K562 (cell line): Measurements from ENCODE around the gene GRHPR. TPM values are rescaled to one million over a fixed set of nuclear protein-coding genes. Genes with fewer than 3 reads are reported as not detected.

ENCODE experiments used
- CBX1 ChIP-seq: sonication (generic); IDR thresholded peaks from 2 replicates; pipeline ENCODE4 v1.6.1; 2016; ENCODE audit warnings: antibody characterized with exemption, low read depth, mild to moderate bottlenecking
- CSDE1 ChIP-seq, 2 experiments: fragments of 450-650 bp; IDR thresholded peaks; 2 replicates each; pipeline ENCODE4 v1.6.1; 2016; ENCODE audit warnings: mild to moderate bottlenecking in 1 of 2
- EGR1 ChIP-seq: fragments of 450-650 bp; conservative IDR thresholded peaks from 2 replicates; pipeline ENCODE4 v1.6.1; 2017; ENCODE audit warnings: mild to moderate bottlenecking
- ERF ChIP-seq: fragments of 450-650 bp; formaldehyde crosslinking; IDR thresholded peaks from 2 replicates; pipeline ENCODE4 v1.4.0; 2020; ENCODE audit warnings: mild to moderate bottlenecking, mixed read lengths
- FIP1L1 ChIP-seq: fragments of 200-400 bp; formaldehyde crosslinking; IDR thresholded peaks from 2 replicates; pipeline ENCODE4 v1.6.1; 2018; ENCODE audit warnings: mild to moderate bottlenecking, low read depth, low read length; ENCODE audit not compliant: poor library complexity, severe bottlenecking
- MAFG ChIP-seq: fragments of 450-650 bp; conservative IDR thresholded peaks from 2 replicates; pipeline ENCODE4 v1.6.1; 2016; ENCODE audit warnings: missing genetic modification characterization, missing compliant biosample characterization
- MAFK ChIP-seq: IDR thresholded peaks from 2 replicates; pipeline ENCODE4 v1.6.1; 2011; ENCODE audit warnings: low read length, improper control_type of control experiment
- NR2C1 ChIP-seq, 2 experiments: fragments of 450-650 bp; IDR thresholded peaks; 2 replicates each; pipeline ENCODE4 v1.6.1; 2017; ENCODE audit warnings: mild to moderate bottlenecking in 2 of 2, antibody characterized with exemption in 1 of 2, inconsistent platforms in 1 of 2, missing compliant biosample characterization in 1 of 2, missing genetic modification characterization in 1 of 2
- SIN3A ChIP-seq, 2 experiments: fragments of 150-350 bp in 1 of 2; IDR thresholded peaks; 2 replicates each; pipeline ENCODE4 v1.6.1; 2011 to 2016; ENCODE audit warnings: borderline replicate concordance in 2 of 2, low read depth in 2 of 2, low read length in 2 of 2, mild to moderate bottlenecking in 2 of 2, moderate library complexity in 2 of 2; ENCODE audit not compliant: control insufficient read depth in 1 of 2
- SMARCA4 ChIP-seq: fragments of 450-650 bp; IDR thresholded peaks from 2 replicates; pipeline ENCODE4 v1.6.1; 2016
- VEZF1 ChIP-seq: fragments of 200-800 bp; sonication (Bioruptor generic); IDR thresholded peaks from 2 replicates; pipeline ENCODE4 v1.6.1; 2017; ENCODE audit warnings: missing genetic modification characterization, missing compliant biosample characterization
- ZBTB12 ChIP-seq: fragments of 250-450 bp; sonication (Bioruptor Pico); IDR thresholded peaks from 2 replicates; pipeline ENCODE4 v1.4.0; 2020
- ZBTB49 ChIP-seq: sonication (generic); formaldehyde crosslinking; IDR thresholded peaks from 2 replicates; pipeline ENCODE4 v1.8.0; 2022; ENCODE audit warnings: missing genetic modification reagents, mild to moderate bottlenecking, borderline replicate concordance
- ZBTB7A ChIP-seq: IDR thresholded peaks from 2 replicates; pipeline ENCODE4 v1.6.1; 2011; ENCODE audit warnings: low read depth, mild to moderate bottlenecking, low read length, moderate library complexity, borderline replicate concordance; ENCODE audit not compliant: control insufficient read depth
- ZNF23 ChIP-seq: fragments of 250-450 bp; sonication (Bioruptor Pico); IDR thresholded peaks from 2 replicates; pipeline ENCODE4 v1.4.0; 2020; ENCODE audit warnings: mild to moderate bottlenecking
- ZNF282 ChIP-seq: sonication (generic); formaldehyde crosslinking; IDR thresholded peaks from 2 replicates; pipeline ENCODE4 v1.8.1; 2023; ENCODE audit warnings: missing genetic modification reagents
- ZNF592 ChIP-seq: fragments of 450-650 bp; IDR thresholded peaks from 2 replicates; pipeline ENCODE4 v1.6.1; 2017; ENCODE audit warnings: antibody characterized with exemption, mild to moderate bottlenecking
- polyA plus RNA-seq, 8 experiments: library from polyadenylated mRNA; depleted of rRNA in 4 of 8; stranded (reverse) in 5 of 8; unstranded in 3 of 8; fragments of >200 nt; fragmentation: Nextera tagmentation in 2 of 8; fragmentation: Illumina TruSeq in 1 of 8; extraction: Ambion mirVana in 2 of 8; extraction: Trizol in 1 of 8; gene quantifications; 2 replicates each; pipeline versions ENCODE4 v1.2.1 to v1.2.3, GENCODE V29; 2011 to 2014; ENCODE audit warnings: inconsistent platforms in 1 of 8, missing spikeins in 1 of 8
- total RNA-seq, 7 experiments: library from RNA; depleted of rRNA in 6 of 7; stranded (reverse); fragments of >200 nt in 6 of 7; fragmentation: Illumina TruSeq in 2 of 7; extraction: Trizol in 2 of 7; gene quantifications; 2 replicates each; pipeline versions ENCODE4 v1.2.1 to v1.2.3, GENCODE V29; 2011 to 2021; ENCODE audit warnings: low replicate concordance in 1 of 7

GRHPR gene
- total and polyA plus RNA-seq, 9 of the 15 experiments (the other 6 are each of a cell fraction or from before 2014, with no cell fraction given) = 38.9 to 144 (median 120) TPM

GRCh38 chr9:37422289-37423104, at the start of gene GRHPR (continued):
- TF ChIP-seq VEZF1 (CRISPR knock-in tag) (peak; percentile 87), ZBTB7A (peak; percentile 30; the same call in 1 of the 2 replicates), ZBTB12 (peak; percentile 20; the same call in 1 of the 2 replicates), FIP1L1 (peak; percentile 93), CBX1 (peak; percentile 76; the same call in 1 of the 2 replicates), ZNF23 (CRISPR knock-in tag) (0 out of 2 replicates have a peak, but pooled peaks have one; percentile 43), ERF (peak; percentile 76; the same call in 1 of the 2 replicates), SMARCA4 (no peak), ZNF282 (no peak), ZNF592 (peak; percentile 86), NR2C1 (IDR thresholded peaks at IDR 0.05) (no peak; the same call in 1 of the 2 replicates), NR2C1 (tag; IDR thresholded peaks at IDR 0.05) (peak; percentile 73), CSDE1 (IDR thresholded peaks at IDR 0.05) (no peak), ZBTB49 (CRISPR knock-in tag) (peak; percentile 59; the same call in 1 of the 2 replicates), MAFG (tag) (peak; percentile 34; the same call in 1 of the 2 replicates), MAFK (no peak), EGR1 (peak; percentile 96), SIN3A (IDR thresholded peaks at IDR 0.05; ENCODE audit: borderline replicate concordance in 2 of 2, control insufficient read depth in 1 of 2, low read depth in 2 of 2, low read length in 2 of 2) (peak; percentile 35 to 84; a peak in 2 of 4 replicates)
